ENCODE data around the gene FUOM. TPM values are rescaled to one million over a fixed set of nuclear protein-coding genes. Genes with fewer than 3 reads are reported as not detected.

Gene FUOM
- total and polyA plus RNA-seq, 9 of the 15 experiments (the other 6 are each of a cell fraction or from before 2014, with no cell fraction given) = 1.8 to 96.1 (median 27.0) TPM

- TF ChIP-seq HEY1 (CRISPR knock-in tag; IDR thresholded peaks at IDR 0.05; ENCODE audit: borderline replicate concordance) = no peak
- TF ChIP-seq MLX (CRISPR knock-in tag; conservative IDR thresholded peaks at IDR 0.05) = no peak
- TF ChIP-seq JUN (IDR thresholded peaks at IDR 0.05; ENCODE audit: borderline replicate concordance, low read depth, low read length) = no peak
- TF ChIP-seq JUN (CRISPR knock-in tag; IDR thresholded peaks at IDR 0.05; ENCODE audit: borderline replicate concordance) = no peak
- no peak for TF ChIP-seq BRF1 (IDR thresholded peaks at IDR 0.05; ENCODE audit: borderline replicate concordance, extremely low read depth, insufficient read length)
- TF ChIP-seq RHOXF2B (CRISPR knock-in tag; conservative IDR thresholded peaks at IDR 0.05) = no peak
- no peak for TF ChIP-seq STAT5A (IDR thresholded peaks at IDR 0.05; ENCODE audit: borderline replicate concordance, low read length)
These were observed 33.4 kb upstream of the FUOM start (continued) for GRCh38 chr10:133391249-133391635.

- FAIRE-seq (no peak), ATAC-seq (no peak), DNase-seq (ENCODE audit: extremely low read depth in 1 of 4, low spot score in 3 of 4) (peak in 1 of 4 experiments; percentile 10)
- H3K27me3 ChIP-seq (ENCODE audit: control insufficient read depth in 2 of 2, insufficient read depth in 2 of 2, low read length in 2 of 2) = no peaks in the 10 kb centered on the region
- ChIA-PET CTCF (ENCODE audit: low intra/inter-chr PET ratio) (no interaction called here), POLR2A (interaction anchor here (0.6 to 1.6 kb wide), 3 partner anchors 8 to 13 kb away, joined by 3 to 5 read pairs (median 4); partner anchors contain the start of gene PAOX)
- no TSS peak for BruUV-seq (replicated peaks)
- no peak overlapping the region for H2AFZ ChIP-seq (ENCODE audit: low read depth, low read length)
- no peaks in the 10 kb centered on the region for H4K20me1 ChIP-seq (replicated peaks; ENCODE audit: control insufficient read depth, insufficient read depth, low read length)
- H3K9ac ChIP-seq (ENCODE audit: insufficient read depth in 1 of 2, low read depth in 2 of 2, low read length in 2 of 2) = peak overlapping the region; percentile 30 to 52; a peak in 3 of 4 replicates
- H3K4me2 ChIP-seq (ENCODE audit: insufficient read depth, low read length) = peak overlapping the region; percentile 92
- TF ChIP-seq DPF2 (IDR thresholded peaks at IDR 0.05) (0 out of 2 replicates have a peak, but pooled peaks have one; percentile 1), TAF7 (tag; IDR thresholded peaks at IDR 0.05) (no peak), ATF3 (IDR thresholded peaks at IDR 0.05) (no peak), ATF3 (CRISPR knock-in tag; conservative IDR thresholded peaks at IDR 0.05) (no peak), E2F6 (IDR thresholded peaks at IDR 0.05; ENCODE audit: borderline replicate concordance in 1 of 2, extremely low read depth in 1 of 2, insufficient read depth in 1 of 2, insufficient read length in 1 of 2, low read depth in 1 of 2, low read length in 1 of 2, poor library complexity in 1 of 2, severe bottlenecking in 1 of 2) (peak; percentile 37 to 41), TOE1 (IDR thresholded peaks at IDR 0.05; ENCODE audit: borderline replicate concordance) (0 out of 2 replicates have a peak, but pooled peaks have one; percentile 1), TOE1 (CRISPR knock-in tag; IDR thresholded peaks at IDR 0.05; ENCODE audit: borderline replicate concordance, low read depth) (no peak)
- no peaks in the 10 kb centered on the region for H3K9me1 ChIP-seq (ENCODE audit: control insufficient read depth, insufficient read depth, low read length)
- 59% methylated on average over 8 of the region's 19 CpGs for WGBS (ENCODE audit: insufficient coverage, low coverage, missing lambda C conversion rate)
- peaks cover 14% of the 10 kb centered on the region for H3K79me2 ChIP-seq (ENCODE audit: control insufficient read depth, insufficient read depth, low read length)
- no peaks in the 10 kb centered on the region for H3K9me3 ChIP-seq (replicated peaks; ENCODE audit: control insufficient read depth, insufficient read depth, low read depth, low read length)
- in situ Hi-C loops (cut with MboI) (no loop called here), intact Hi-C loops (cut with micrococcal nuclease) (loop anchor here (5.0 to 10.0 kb wide), 2 partner anchors 33 to 66 kb away; partner anchors contain the start of gene FUOM)
- peaks cover 7% of the 10 kb centered on the region; the same call in 1 of the 3 replicates for H3K36me3 ChIP-seq (ENCODE audit: control insufficient read depth, insufficient read depth, low read length)
- H3K4me1 ChIP-seq (replicated peaks in 1 of 2; ENCODE audit: control insufficient read depth in 2 of 2, insufficient read depth in 2 of 2, low read length in 2 of 2) = peaks cover 15 to 62% of the 10 kb centered on the region in 2 experiments
- H3K27ac ChIP-seq (ENCODE audit: extremely low read depth, low read depth, low read length) = peak overlapping the region; percentile 83
- peak overlapping the region; percentile 46; the same call in 1 of the 2 replicates for H3K4me3 ChIP-seq
These were observed 32.9 kb upstream of the FUOM start for GRCh38 chr10:133390597-133391248.

Measured in K562 (cell line).